Ascending aorta (tissue), 2 donors: ENCODE results near the gene MRLN. TPM values are rescaled to one million over a fixed set of nuclear protein-coding genes. Genes with fewer than 3 reads are reported as not detected.
"Not testable (repeated sequence)": the region's sequence is repeated elsewhere in the genome, so short reads cannot be mapped to it uniquely, and the experiment has no call there.

ENCODE experiments used
- DNase-seq, 2 donors: peaks; one replicate each; pipeline ENCODE4 v3.0.0-alpha.2; 2019; ENCODE audit warnings: low spot score in 2 of 2
- H3K27ac ChIP-seq, 2 donors: fragments of 200-600 bp; sonication (generic); one replicate each; pipeline ENCODE4 v1.5.1; 2016 to 2017; ENCODE audit warnings: mild to moderate bottlenecking in 1 of 2
- H3K27me3 ChIP-seq: fragments of 200-600 bp; sonication (generic); one replicate; pipeline ENCODE4 v1.5.1; 2017
- H3K36me3 ChIP-seq, 2 donors: fragments of 200-600 bp; sonication (generic); one replicate each; pipeline ENCODE4 v1.5.1; 2016
- H3K4me1 ChIP-seq, 2 donors: fragments of 200-600 bp; sonication (generic); one replicate each; pipeline ENCODE4 v1.5.1; 2016 to 2017; ENCODE audit warnings: mild to moderate bottlenecking in 1 of 2
- H3K4me3 ChIP-seq, 2 donors: fragments of 200-600 bp; sonication (generic); one replicate each; pipeline ENCODE4 v1.5.1; 2016 to 2017; ENCODE audit warnings: mild to moderate bottlenecking in 1 of 2
- H3K9me3 ChIP-seq, 2 donors: fragments of 200-600 bp; sonication (generic); one replicate each; pipeline ENCODE4 v1.5.1; 2016
- intact Hi-C: fragments of 100-400 bp; cut with DNase I; formaldehyde crosslinking; loops from one replicate; pipeline ENCODE4 v1.15.1; 2023
- total RNA-seq: library from RNA; depleted of rRNA; stranded (reverse); fragments of >200 nt; gene quantifications from one replicate; pipeline ENCODE4 v1.1.0, GENCODE V29; 2016
- TF ChIP-seq, protein P1 (sequence below), 3 experiments: fragments of 200-600 bp in 2 of 3; fragments of 450-650 bp in 1 of 3; sonication (generic) in 2 of 3; IDR thresholded peaks; one replicate each; pipeline ENCODE4 v1.5.1; 2016 to 2019; ENCODE audit warnings: antibody characterized with exemption in 3 of 3, mild to moderate bottlenecking in 1 of 3, moderate library complexity in 1 of 3

Gene MRLN
- total RNA-seq, 1 donor from 2014 or later: not detected

DNA sequence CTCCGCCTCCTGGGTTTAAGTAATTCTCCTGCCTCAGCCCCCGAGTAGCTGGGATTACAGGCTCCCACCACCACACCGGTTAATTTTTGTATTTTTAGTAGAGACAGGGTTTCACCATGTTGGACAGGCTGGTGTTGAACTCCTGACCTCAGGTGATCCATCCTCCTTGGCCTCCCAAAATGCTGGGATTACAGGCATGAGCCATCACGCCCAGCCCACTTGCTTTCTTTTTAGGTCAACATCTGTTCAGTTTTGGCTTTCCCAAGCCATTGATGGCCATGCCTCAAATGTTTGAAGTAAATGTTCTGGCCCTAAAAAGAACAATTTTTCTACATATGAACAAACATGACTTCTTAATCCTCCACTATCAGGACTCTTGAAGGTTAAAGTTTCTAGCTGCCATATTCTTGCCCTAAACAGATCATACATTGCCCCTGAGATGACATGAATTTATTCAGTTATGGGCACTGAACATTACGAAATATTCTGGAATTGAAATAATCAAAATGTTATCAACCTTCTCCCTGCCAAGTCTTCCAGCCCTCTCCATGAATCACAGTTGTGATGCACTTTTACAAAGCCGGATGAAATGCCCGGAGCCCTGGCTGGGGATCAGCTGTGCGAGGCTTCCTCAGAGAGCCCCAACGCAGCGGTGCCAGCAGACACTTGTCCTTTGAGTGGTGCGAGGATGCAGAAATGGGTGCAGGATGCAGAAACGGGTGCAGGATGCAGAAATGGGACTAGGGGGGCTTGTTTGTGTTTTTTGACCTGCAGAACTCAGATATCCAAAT is 2.9 kb downstream of the MRLN start:
- H3K36me3 ChIP-seq: no peaks in the 10 kb centered on the region
- intact Hi-C loops: no loop called here
- H3K4me1 ChIP-seq: no peaks in the 10 kb centered on the region
- H3K27me3 ChIP-seq: no peaks in the 10 kb centered on the region
- no peak for DNase-seq
- no peak overlapping the region for H3K27ac ChIP-seq
- TF ChIP-seq, protein P1, sequence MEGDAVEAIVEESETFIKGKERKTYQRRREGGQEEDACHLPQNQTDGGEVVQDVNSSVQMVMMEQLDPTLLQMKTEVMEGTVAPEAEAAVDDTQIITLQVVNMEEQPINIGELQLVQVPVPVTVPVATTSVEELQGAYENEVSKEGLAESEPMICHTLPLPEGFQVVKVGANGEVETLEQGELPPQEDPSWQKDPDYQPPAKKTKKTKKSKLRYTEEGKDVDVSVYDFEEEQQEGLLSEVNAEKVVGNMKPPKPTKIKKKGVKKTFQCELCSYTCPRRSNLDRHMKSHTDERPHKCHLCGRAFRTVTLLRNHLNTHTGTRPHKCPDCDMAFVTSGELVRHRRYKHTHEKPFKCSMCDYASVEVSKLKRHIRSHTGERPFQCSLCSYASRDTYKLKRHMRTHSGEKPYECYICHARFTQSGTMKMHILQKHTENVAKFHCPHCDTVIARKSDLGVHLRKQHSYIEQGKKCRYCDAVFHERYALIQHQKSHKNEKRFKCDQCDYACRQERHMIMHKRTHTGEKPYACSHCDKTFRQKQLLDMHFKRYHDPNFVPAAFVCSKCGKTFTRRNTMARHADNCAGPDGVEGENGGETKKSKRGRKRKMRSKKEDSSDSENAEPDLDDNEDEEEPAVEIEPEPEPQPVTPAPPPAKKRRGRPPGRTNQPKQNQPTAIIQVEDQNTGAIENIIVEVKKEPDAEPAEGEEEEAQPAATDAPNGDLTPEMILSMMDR (IDR thresholded peaks at IDR 0.05): no peak
- no peak overlapping the region for H3K4me3 ChIP-seq
- no peaks in the 10 kb centered on the region for H3K9me3 ChIP-seq

DNA sequence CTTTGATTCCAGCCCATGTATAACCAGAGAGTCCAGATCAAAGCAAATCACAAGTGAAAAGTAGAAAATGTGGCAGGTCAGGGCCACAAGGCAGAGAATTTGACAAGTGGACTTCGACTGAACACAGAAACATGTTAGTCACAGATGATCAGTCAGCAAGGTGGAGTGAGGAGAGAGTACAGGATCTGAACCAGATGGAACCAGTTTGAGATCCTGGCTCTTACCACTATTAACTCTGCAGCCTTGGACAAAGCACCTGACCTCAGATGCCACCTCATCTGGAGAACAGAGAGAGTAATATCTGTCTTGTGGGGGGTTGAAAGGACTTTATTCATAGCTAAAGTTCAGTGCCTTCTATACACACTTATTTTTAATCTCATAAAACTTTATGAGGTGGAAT is 4.4 kb downstream of the MRLN start:
- intact Hi-C loops: no loop called here
- Histone ChIP-seq H3K4me3 (no peak overlapping the region), H3K36me3 (no peaks in the 10 kb centered on the region), H3K27me3 (no peaks in the 10 kb centered on the region), H3K9me3 (no peaks in the 10 kb centered on the region), H3K4me1 (no peaks in the 10 kb centered on the region), H3K27ac (no peak overlapping the region)
- DNase-seq: no peak
- TF ChIP-seq, protein P1 (IDR thresholded peaks at IDR 0.05): no peak

DNA sequence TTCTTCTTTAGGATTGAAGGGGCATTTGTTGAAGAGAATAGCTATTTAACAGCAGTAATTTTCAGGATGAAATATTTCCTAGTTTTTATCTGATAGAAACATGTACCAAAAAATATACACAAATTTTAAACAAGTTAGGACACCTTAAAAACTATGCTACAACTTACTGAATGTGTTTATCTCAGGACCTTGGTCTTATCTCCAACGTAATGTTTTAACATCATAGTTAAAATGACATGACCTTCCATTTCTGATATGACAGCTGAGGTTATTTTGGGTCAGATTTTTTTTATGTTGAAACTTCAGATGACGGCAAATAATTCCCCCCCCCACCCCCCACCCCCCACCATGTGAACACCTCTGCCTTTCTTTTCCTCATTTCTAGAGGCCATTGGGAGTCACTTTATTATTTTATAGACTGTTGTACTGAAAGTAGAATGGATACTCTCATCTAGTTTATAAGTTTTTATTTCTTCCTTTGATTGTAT is 8.0 kb downstream of the MRLN start:
- no peaks in the 10 kb centered on the region for H3K27me3 ChIP-seq
- no peaks in the 10 kb centered on the region for H3K36me3 ChIP-seq
- H3K27ac ChIP-seq: no peak overlapping the region
- no peak overlapping the region for H3K4me3 ChIP-seq
- no peak for DNase-seq
- intact Hi-C loops: no loop called here
- H3K9me3 ChIP-seq: no peaks in the 10 kb centered on the region
- TF ChIP-seq, protein P1 (IDR thresholded peaks at IDR 0.05): no peak
- no peaks in the 10 kb centered on the region for H3K4me1 ChIP-seq

DNA sequence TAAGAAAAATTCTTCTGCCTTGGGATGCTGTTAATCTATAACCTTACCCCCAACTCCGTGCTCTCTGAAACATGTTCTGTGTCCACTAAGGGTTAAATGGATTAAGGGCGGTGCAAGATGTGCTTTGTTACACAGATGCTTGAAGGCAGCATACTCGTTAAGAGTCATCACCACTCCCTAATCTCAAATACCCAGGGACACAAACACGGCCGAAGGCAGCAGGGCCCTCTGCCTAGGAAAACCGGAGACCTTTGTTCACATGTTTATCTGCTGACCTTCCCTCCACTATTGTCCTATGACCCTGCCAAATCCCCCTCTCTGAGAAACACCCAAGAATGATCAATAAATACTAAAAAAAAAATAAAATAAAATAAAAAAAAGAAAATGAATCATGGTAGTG is 8.5 kb downstream of the MRLN start:
- H3K4me3 ChIP-seq, H3K9me3 ChIP-seq, H3K27ac ChIP-seq, H3K36me3 ChIP-seq, intact Hi-C loops, DNase-seq, H3K27me3 ChIP-seq, H3K4me1 ChIP-seq: not testable (repeated sequence)

DNA sequence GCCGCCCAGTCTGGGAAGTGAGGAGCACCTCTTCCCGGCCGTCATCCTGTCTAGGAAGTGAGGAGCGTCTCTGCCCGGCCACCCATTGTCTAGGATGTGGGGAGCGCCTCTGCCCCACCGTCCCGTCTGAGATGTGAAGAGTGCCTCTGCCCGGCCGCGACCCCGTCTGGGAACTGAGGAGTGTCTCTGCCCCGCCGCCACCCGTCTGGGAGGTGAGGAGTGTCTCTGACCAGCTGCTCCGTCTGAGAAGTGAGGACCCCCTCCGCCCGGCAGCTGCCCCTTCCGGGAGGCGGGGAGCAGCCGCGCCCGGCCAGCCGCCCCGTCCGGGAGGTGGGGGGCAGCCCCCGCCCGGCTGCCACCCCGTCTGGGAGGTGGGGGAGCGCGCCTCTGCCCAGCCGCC is 9.1 kb downstream of the MRLN start:
- H3K4me1 ChIP-seq, H3K27me3 ChIP-seq, H3K27ac ChIP-seq, H3K9me3 ChIP-seq, H3K36me3 ChIP-seq, DNase-seq, intact Hi-C loops, H3K4me3 ChIP-seq: not testable (repeated sequence)

DNA sequence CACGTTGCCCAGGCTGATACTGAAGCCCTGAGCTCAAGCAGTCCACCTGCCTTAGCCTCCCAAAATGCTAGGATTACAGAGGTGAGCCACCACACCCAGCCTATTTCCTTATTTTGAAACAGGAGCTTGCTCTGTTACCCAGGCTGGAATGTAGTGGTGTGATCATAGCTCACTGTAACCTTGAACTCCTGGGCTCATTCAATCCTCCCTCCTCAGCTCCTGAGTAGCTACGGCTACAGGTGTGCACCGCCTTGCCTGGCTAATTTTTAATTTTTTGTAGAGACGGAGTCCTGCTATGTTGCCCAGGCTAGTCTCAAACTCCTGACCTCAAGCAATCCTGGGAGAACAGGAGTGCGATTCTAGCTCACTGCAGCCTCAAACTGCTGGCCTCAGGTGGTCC is 11.7 kb downstream of the MRLN start:
- DNase-seq: no peak
- no peak overlapping the region for H3K27ac ChIP-seq
- intact Hi-C loops: no loop called here
- no peaks in the 10 kb centered on the region for H3K27me3 ChIP-seq
- H3K4me1 ChIP-seq: no peaks in the 10 kb centered on the region
- TF ChIP-seq, protein P1 (IDR thresholded peaks at IDR 0.05): no peak
- no peak overlapping the region for H3K4me3 ChIP-seq
- no peaks in the 10 kb centered on the region for H3K9me3 ChIP-seq
- no peaks in the 10 kb centered on the region for H3K36me3 ChIP-seq
